HEK293 (cell line): ENCODE data around the gene UHRF2.
"Not testable (repeated sequence)": the region's sequence is repeated elsewhere in the genome, so short reads cannot be mapped to it uniquely, and the experiment has no call there.

Experiments used
- CTCF ChIA-PET: fragments of 350-600 bp; formaldehyde crosslinking; extraction: SDS; loops from one replicate; lab custom pipeline; 2021; ENCODE audit warnings: antibody characterized with exemption; lab: Yijun Ruan, JAX
- POLR2A ChIA-PET: fragments of 300-600 bp; formaldehyde crosslinking; extraction: SDS; loops from one replicate; lab custom pipeline; 2020; ENCODE audit warnings: antibody characterized with exemption, inconsistent platforms; lab: Yijun Ruan, JAX
- H3K27ac ChIP-seq: fragments of 200-500 bp; sonication (Bioruptor generic); 2 replicates; pipeline ENCODE4 v1.5.1; 2014; ENCODE audit warnings: low read depth, low read length, control low read depth, inconsistent platforms; ENCODE audit errors: extremely low read depth
- H3K36me3 ChIP-seq, 2 experiments: fragments of 200-500 bp in 1 of 2; sonication (Bioruptor generic) in 1 of 2; 1 replicate in 1 of 2; 2 replicates in 1 of 2; pipeline ENCODE4 v1.5.1; 2014 to 2017; ENCODE audit warnings: inconsistent platforms in 2 of 2, low read length in 2 of 2; ENCODE audit not compliant: control insufficient read depth in 2 of 2, insufficient read depth in 1 of 2
- H3K4me1 ChIP-seq: fragments of 200-500 bp; sonication (Bioruptor generic); 2 replicates; pipeline ENCODE4 v1.5.1; 2014; ENCODE audit warnings: mild to moderate bottlenecking, low read length, inconsistent platforms; ENCODE audit not compliant: control insufficient read depth, insufficient read depth
- H3K4me3 ChIP-seq: 2 replicates; pipeline ENCODE4 v1.5.1; 2011; ENCODE audit warnings: low read depth, mild to moderate bottlenecking, control low read depth, low read length, moderate library complexity
- H3K9me3 ChIP-seq: fragments of 200-500 bp; sonication (Bioruptor generic); 2 replicates; pipeline ENCODE4 v1.5.1; 2014; ENCODE audit warnings: low read depth, low read length, inconsistent platforms; ENCODE audit not compliant: control insufficient read depth, insufficient read depth
- GLI4 ChIP-seq: fragments of 450-650 bp; formaldehyde crosslinking; IDR thresholded peaks from 2 replicates; pipeline ENCODE4 v1.5.1; 2016; ENCODE audit warnings: missing biosample characterization, missing genetic modification characterization
- MEIS1 ChIP-seq: sonication (generic); formaldehyde crosslinking; IDR thresholded peaks from 2 replicates; pipeline ENCODE4 v1.8.1; 2022; ENCODE audit warnings: missing genetic modification reagents, mild to moderate bottlenecking, borderline replicate concordance
- OSR2 ChIP-seq: fragments of 450-650 bp; formaldehyde crosslinking; IDR thresholded peaks from 2 replicates; pipeline ENCODE4 v1.5.1; 2016; ENCODE audit warnings: missing biosample characterization, missing genetic modification characterization
- ZBTB21 ChIP-seq: fragments of 450-650 bp; formaldehyde crosslinking; IDR thresholded peaks from 2 replicates; pipeline ENCODE4 v1.5.1; 2017; ENCODE audit warnings: missing biosample characterization, missing genetic modification characterization
- ZFP41 ChIP-seq: fragments of 450-650 bp; formaldehyde crosslinking; IDR thresholded peaks from 2 replicates; pipeline ENCODE4 v1.5.1; 2016; ENCODE audit warnings: missing biosample characterization, missing genetic modification characterization, borderline replicate concordance
- ZIC2 ChIP-seq: fragments of 450-650 bp; formaldehyde crosslinking; IDR thresholded peaks from 2 replicates; pipeline ENCODE4 v1.5.1; 2016; ENCODE audit warnings: missing biosample characterization, missing genetic modification characterization
- ZNF121 ChIP-seq: fragments of 450-650 bp; formaldehyde crosslinking; IDR thresholded peaks from 2 replicates; pipeline ENCODE4 v1.5.1; 2016; ENCODE audit warnings: missing biosample characterization, missing genetic modification characterization
- ZNF157 ChIP-seq: fragments of 450-650 bp; formaldehyde crosslinking; IDR thresholded peaks from 2 replicates; pipeline ENCODE4 v1.5.1; 2016; ENCODE audit warnings: missing biosample characterization, missing genetic modification characterization
- ZNF239 ChIP-seq: fragments of 450-650 bp; formaldehyde crosslinking; IDR thresholded peaks from 2 replicates; pipeline ENCODE4 v1.5.1; 2016; ENCODE audit warnings: missing biosample characterization, missing genetic modification characterization
- ZNF274 ChIP-seq, 2 experiments: fragments of 200-500 bp in 1 of 2; fragments of 450-650 bp in 1 of 2; sonication (Bioruptor generic) in 1 of 2; formaldehyde crosslinking in 1 of 2; IDR thresholded peaks; 2 replicates each; pipeline versions ENCODE4 v1.5.1 to v1.6.1; 2014 to 2016; ENCODE audit warnings: borderline replicate concordance in 1 of 2, inconsistent platforms in 1 of 2, low read length in 1 of 2, missing biosample characterization in 1 of 2, missing genetic modification characterization in 1 of 2
- ZNF335 ChIP-seq: fragments of 450-650 bp; formaldehyde crosslinking; conservative IDR thresholded peaks from 2 replicates; pipeline ENCODE4 v1.5.1; 2016; ENCODE audit warnings: missing biosample characterization, missing genetic modification characterization
- ZNF561 ChIP-seq: fragments of 450-650 bp; IDR thresholded peaks from 2 replicates; pipeline ENCODE4 v1.5.1; 2018; ENCODE audit warnings: missing biosample characterization, missing genetic modification characterization, borderline replicate concordance
- ZNF621 ChIP-seq: fragments of 450-650 bp; formaldehyde crosslinking; IDR thresholded peaks from 2 replicates; pipeline ENCODE4 v1.5.1; 2017; ENCODE audit warnings: missing biosample characterization, missing genetic modification characterization
- ZNF623 ChIP-seq: fragments of 450-650 bp; formaldehyde crosslinking; IDR thresholded peaks from 2 replicates; pipeline ENCODE4 v1.5.1; 2016; ENCODE audit warnings: missing biosample characterization, missing genetic modification characterization
- ZNF629 ChIP-seq: fragments of 450-650 bp; formaldehyde crosslinking; IDR thresholded peaks from 2 replicates; pipeline ENCODE4 v1.5.1; 2017; ENCODE audit warnings: missing biosample characterization, missing genetic modification characterization
- ZSCAN16 ChIP-seq: fragments of 450-650 bp; formaldehyde crosslinking; IDR thresholded peaks from 2 replicates; pipeline ENCODE4 v1.5.1; 2016; ENCODE audit warnings: missing biosample characterization, missing genetic modification characterization
- ZSCAN23 ChIP-seq: fragments of 450-650 bp; formaldehyde crosslinking; IDR thresholded peaks from 2 replicates; pipeline ENCODE4 v1.5.1; 2016; ENCODE audit warnings: missing biosample characterization, missing genetic modification characterization
- TF ChIP-seq, protein P1 (sequence below): fragments of 450-650 bp; formaldehyde crosslinking; IDR thresholded peaks from 2 replicates; pipeline ENCODE4 v1.5.1; 2016; ENCODE audit warnings: missing biosample characterization, missing genetic modification characterization

The UHRF2 gene

DNA sequence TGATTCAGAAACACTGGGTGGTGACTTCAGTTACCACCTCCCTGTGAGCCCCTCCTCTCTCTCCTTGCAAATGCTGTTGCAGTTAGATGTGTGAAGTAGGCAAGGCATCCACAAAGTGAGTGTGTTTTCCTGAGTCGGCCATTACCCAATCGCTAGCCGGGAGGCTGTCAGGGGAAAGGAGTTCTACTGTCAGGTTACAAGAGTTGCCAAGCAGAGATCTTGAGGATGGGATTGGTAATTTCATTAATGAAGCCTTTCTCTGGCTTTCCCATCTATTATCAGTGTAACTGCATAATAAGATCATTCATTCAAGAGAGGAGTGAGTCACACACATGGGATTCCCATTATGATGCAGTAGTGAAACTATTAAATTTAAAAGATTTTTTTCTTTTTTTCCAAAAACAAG, 125.7 kb downstream of the UHRF2 start:
- TF ChIP-seq, protein P1, sequence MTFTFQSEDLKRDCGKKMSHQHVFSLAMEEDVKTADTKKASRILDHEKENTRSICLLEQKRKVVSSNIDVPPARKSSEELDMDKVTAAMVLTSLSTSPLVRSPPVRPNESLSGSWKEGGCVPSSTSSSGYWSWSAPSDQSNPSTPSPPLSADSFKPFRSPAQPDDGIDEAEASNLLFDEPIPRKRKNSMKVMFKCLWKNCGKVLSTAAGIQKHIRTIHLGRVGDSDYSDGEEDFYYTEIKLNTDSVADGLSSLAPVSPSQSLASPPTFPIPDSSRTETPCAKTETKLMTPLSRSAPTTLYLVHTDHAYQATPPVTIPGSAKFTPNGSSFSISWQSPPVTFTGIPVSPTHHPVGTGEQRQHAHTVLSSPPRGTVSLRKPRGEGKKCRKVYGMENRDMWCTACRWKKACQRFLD, result no peak
- no peak for TF ChIP-seq ZSCAN23
- no peak for TF ChIP-seq ZNF621 (tag by site-specific recombination)
- no peak for TF ChIP-seq MEIS1 (CRISPR knock-in tag)
- TF ChIP-seq ZNF121, result no peak
- no peak for TF ChIP-seq ZBTB21
- H3K27ac ChIP-seq, result no peak overlapping the region
- no peaks in the 10 kb centered on the region for H3K4me1 ChIP-seq
- H3K4me3 ChIP-seq, result no peak overlapping the region
- ChIA-PET POLR2A (no interaction called here), CTCF (no interaction called here)
- no peaks in the 10 kb centered on the region for H3K9me3 ChIP-seq
- H3K36me3 ChIP-seq, result peaks cover 0 to 28% of the 10 kb centered on the region in 2 experiments; a peak in 2 of 3 replicates

DNA sequence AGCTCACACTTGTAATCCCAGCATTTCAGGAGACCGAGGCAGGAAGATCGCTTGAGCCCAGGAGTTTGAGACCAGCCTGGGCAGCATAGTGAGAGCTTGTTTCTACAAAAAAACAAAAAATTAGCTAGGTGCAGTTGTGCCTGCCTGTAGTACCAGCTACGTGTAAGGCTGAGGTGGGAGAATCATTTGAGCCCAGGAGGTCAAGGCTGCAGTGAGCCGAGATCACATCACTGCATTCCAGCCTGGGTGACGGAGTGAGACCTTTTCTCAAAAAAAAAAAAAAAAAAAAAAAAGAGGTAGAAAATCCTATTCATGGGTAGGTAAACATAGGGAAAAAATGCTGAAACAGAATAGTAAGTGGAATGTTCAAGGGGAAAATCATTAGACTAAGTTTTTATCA, 129.6 kb downstream of the UHRF2 start:
- H3K4me1 ChIP-seq, H3K4me3 ChIP-seq, H3K27ac ChIP-seq, H3K9me3 ChIP-seq: not testable (repeated sequence)
- ChIA-PET POLR2A (interaction anchor here (0.7 kb wide), 1 partner anchor 175 kb away, joined by 5 read pairs; no protein-coding TSS in a partner anchor), CTCF (interaction anchor here (0.6 to 1.2 kb wide), 2 partner anchors 189 to 493 kb away, joined by 3 to 5 read pairs; no protein-coding TSS in a partner anchor)
- H3K36me3 ChIP-seq, result peaks cover 0 to 13% of the 10 kb centered on the region in 2 experiments; a peak in 2 of 3 replicates

DNA sequence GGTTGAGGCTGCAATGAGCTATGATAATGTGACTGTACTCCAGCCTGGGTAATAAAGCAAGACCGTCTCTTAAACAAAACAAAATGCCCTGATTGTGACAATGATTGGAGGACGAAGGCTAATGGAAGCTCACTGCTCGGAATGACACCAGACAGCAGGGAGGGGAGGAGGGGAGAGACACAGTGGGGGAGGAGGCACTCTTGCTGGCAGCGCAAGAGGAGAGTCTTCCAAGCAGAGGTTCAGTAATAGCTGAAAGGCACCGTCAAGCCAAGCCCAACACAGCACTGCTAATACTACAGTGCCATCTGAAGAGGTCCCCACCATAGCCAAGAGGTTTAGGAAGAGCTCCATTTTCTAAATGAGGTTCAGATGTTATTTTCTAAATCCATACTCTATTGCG, 130.2 kb downstream of the UHRF2 start:
- Histone ChIP-seq H3K4me3 (no peak overlapping the region), H3K27ac (no peak overlapping the region), H3K36me3 (peaks cover 0 to 13% of the 10 kb centered on the region in 2 experiments; a peak in 2 of 3 replicates), H3K4me1 (no peaks in the 10 kb centered on the region), H3K9me3 (no peaks in the 10 kb centered on the region)
- CTCF ChIA-PET, result interaction anchor here (1.2 kb wide), 1 partner anchor 190 kb away, joined by 3 read pairs; no protein-coding TSS in a partner anchor
- TF ChIP-seq GLI4, result no peak
- no peak for TF ChIP-seq ZIC2
- POLR2A ChIA-PET, result no interaction called here

DNA sequence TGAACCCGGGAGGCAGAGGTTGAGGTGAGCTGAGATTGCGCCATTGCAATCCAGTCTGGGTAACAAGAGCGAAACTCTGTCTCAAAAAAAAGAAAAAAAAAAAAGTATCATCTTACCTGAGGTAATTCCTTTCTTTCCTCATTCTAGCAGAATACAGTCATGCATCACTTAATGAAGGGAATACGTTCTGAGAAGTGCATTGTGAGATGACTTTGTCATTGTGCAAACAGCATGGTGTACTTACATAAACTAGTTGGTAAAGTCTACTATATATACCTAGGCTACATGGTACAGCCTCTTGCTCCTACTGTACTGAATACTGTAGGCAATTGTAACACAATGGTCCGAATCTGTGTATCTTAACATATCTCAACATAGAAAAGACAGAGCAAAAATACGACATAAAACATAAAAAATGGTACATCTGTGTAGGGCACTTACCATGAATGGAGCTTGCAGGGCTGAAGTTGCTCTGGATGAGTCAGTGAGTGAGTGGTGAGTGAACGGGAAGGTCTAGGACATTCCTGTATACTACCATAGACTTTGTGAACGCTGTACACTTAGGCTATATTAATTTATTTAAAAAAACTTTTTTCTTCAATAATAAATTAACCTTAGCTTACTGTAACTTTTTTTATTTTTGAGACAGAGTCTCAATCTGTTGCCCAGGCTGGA, 132.2 kb downstream of the UHRF2 start:
- Histone ChIP-seq H3K27ac (no peak overlapping the region), H3K36me3 (peaks cover 0 to 14% of the 10 kb centered on the region in 2 experiments; a peak in 2 of 3 replicates), H3K9me3 (no peaks in the 10 kb centered on the region), H3K4me3 (no peak overlapping the region), H3K4me1 (no peaks in the 10 kb centered on the region)
- CTCF ChIA-PET, result interaction anchor here (0.6 to 1.0 kb wide), 2 partner anchors 23 to 41 kb away, joined by 3 to 4 read pairs; no protein-coding TSS in a partner anchor
- TF ChIP-seq OSR2 (tag by site-specific recombination), result no peak
- no peak for TF ChIP-seq ZNF561
- no peak for TF ChIP-seq ZNF335 (tag by site-specific recombination)
- TF ChIP-seq ZNF157 (tag by site-specific recombination), result no peak
- TF ChIP-seq ZNF274 (IDR thresholded peaks at IDR 0.05; ENCODE audit: low read length), result no peak
- TF ChIP-seq ZNF274 (tag by site-specific recombination; IDR thresholded peaks at IDR 0.05; ENCODE audit: borderline replicate concordance), result no peak
- TF ChIP-seq ZSCAN16, result no peak
- no peak for TF ChIP-seq ZNF629 (tag by site-specific recombination)
- TF ChIP-seq ZNF239 (tag by site-specific recombination), result no peak
- TF ChIP-seq ZNF623 (tag by site-specific recombination), result no peak
- TF ChIP-seq ZFP41 (tag by site-specific recombination), result no peak
- POLR2A ChIA-PET, result no interaction called here
